Hepatocyte (in vitro differentiated cells): ENCODE results near the gene PPP1R1B. TPM values are rescaled to one million over a fixed set of nuclear protein-coding genes. Genes with fewer than 3 reads are reported as not detected.

Experiments
- DNase-seq: peaks from one replicate; pipeline ENCODE4 v3.0.0-alpha.2; 2016; ENCODE audit warnings: low spot score
- H2AFZ ChIP-seq: fragments of 200-600 bp; sonication (generic); 2 replicates; pipeline ENCODE4 v1.6.0; 2016; ENCODE audit warnings: antibody characterized with exemption, mild to moderate bottlenecking
- H3K27ac ChIP-seq: fragments of 200-600 bp; sonication (generic); 2 replicates; pipeline ENCODE4 v1.5.1; 2016; ENCODE audit warnings: mild to moderate bottlenecking
- H3K27me3 ChIP-seq: fragments of 200-600 bp; sonication (generic); 2 replicates; pipeline ENCODE4 v1.6.1; 2016
- H3K36me3 ChIP-seq: fragments of 200-600 bp; sonication (generic); replicated peaks from 2 replicates; pipeline ENCODE4 v1.5.1; 2016; ENCODE audit warnings: low read depth; ENCODE audit not compliant: insufficient read depth
- H3K4me1 ChIP-seq: fragments of 200-600 bp; sonication (generic); 2 replicates; pipeline ENCODE4 v1.5.1; 2016; ENCODE audit warnings: mild to moderate bottlenecking, moderate library complexity; ENCODE audit not compliant: insufficient read depth
- H3K4me2 ChIP-seq: fragments of 200-600 bp; sonication (generic); 2 replicates; pipeline ENCODE4 v1.6.0; 2016
- H3K4me3 ChIP-seq: fragments of 200-600 bp; sonication (generic); 2 replicates; pipeline ENCODE4 v1.5.1; 2016; ENCODE audit warnings: mild to moderate bottlenecking
- H3K79me2 ChIP-seq: fragments of 200-600 bp; sonication (generic); 2 replicates; pipeline ENCODE4 v1.6.0; 2017; ENCODE audit warnings: mild to moderate bottlenecking
- H3K9me2 ChIP-seq: fragments of 200-600 bp; sonication (generic); replicated peaks from 2 replicates; pipeline ENCODE4 v1.6.0; 2017; ENCODE audit warnings: mild to moderate bottlenecking; ENCODE audit not compliant: insufficient read depth
- H3K9me3 ChIP-seq: fragments of 200-600 bp; sonication (generic); 2 replicates; pipeline ENCODE4 v1.5.1; 2016; ENCODE audit warnings: low read depth, mild to moderate bottlenecking
- H4K20me1 ChIP-seq: fragments of 200-600 bp; sonication (generic); 2 replicates; pipeline ENCODE4 v1.6.0; 2016; ENCODE audit warnings: mild to moderate bottlenecking; ENCODE audit not compliant: insufficient read depth, poor library complexity, severe bottlenecking
- EZH2 ChIP-seq: fragments of 200-600 bp; sonication (generic); IDR thresholded peaks from 2 replicates; pipeline ENCODE4 v1.6.1; 2016; ENCODE audit warnings: antibody characterized with exemption, mild to moderate bottlenecking, borderline replicate concordance
- EZH2phosphoT487 ChIP-seq: fragments of 200-600 bp; sonication (generic); IDR thresholded peaks from one replicate; pipeline ENCODE4 v1.6.1; 2018; ENCODE audit warnings: antibody characterized with exemption, mild to moderate bottlenecking, low read depth, moderate library complexity; ENCODE audit not compliant: unreplicated experiment, severe bottlenecking
- WGBS: methylation state at CpG from one replicate; pipeline ENCODE4 v1.1.6; 2016; ENCODE audit warnings: low lambda C conversion rate; ENCODE audit errors: missing lambda C conversion rate; 5-methylcytosine and 5-hydroxymethylcytosine counted together
- polyA plus RNA-seq: library from polyadenylated mRNA; unstranded; fragments of >200 nt; fragmentation: Nextera tagmentation; extraction: Ambion mirVana; gene quantifications from 2 replicates; pipeline ENCODE4 v1.2.1, GENCODE V29; 2016
- total RNA-seq: library from RNA; depleted of rRNA; stranded (reverse); fragments of >200 nt; gene quantifications from 2 replicates; pipeline ENCODE4 v1.2.3, GENCODE V29; 2014
- TF ChIP-seq, protein P1 (sequence below): fragments of 200-600 bp; sonication (generic); IDR thresholded peaks from 2 replicates; pipeline ENCODE4 v1.5.1; 2016; ENCODE audit warnings: antibody characterized with exemption, mild to moderate bottlenecking; ENCODE audit not compliant: poor library complexity

Gene PPP1R1B
- total and polyA plus RNA-seq, 2 experiments from 2014 or later = 1.5 to 3.7 TPM

DNA sequence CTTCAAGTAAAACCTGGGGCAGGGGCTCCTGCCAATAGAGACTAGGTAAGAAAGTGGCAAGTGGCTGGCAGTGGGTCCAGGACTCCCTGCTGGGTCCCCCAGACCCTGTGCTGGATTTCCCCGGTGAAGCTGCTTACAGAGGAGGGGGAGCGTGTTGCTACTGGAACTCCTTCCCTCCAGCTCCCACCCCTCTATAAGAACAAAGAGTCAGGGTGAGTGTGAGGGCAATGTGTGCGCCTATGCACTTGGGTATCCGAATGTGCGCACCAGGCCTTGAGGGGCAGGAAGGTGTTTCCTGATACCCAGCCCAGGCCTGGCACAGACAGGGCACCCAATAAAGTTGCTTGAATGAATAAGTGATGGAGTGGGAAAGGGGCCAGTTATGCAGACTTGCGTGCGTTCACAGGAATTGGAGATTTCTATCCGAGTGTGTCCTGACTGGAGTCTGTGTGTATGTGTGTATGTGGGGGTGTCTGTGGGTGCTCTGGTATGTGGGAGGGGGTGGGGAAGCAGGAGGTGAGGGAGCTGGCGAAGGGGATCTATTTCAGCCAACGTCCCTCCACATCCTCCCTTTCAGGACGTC, 30.7 kb upstream of the PPP1R1B start:
- WGBS = 26% methylated on average over 8 of the region's 11 CpGs
- no peaks in the 10 kb centered on the region for H3K36me3 ChIP-seq
- no peaks in the 10 kb centered on the region for H3K79me2 ChIP-seq
- H3K9me3 ChIP-seq = no peaks in the 10 kb centered on the region
- no peak overlapping the region for H3K4me2 ChIP-seq
- H2AFZ ChIP-seq = no peak overlapping the region
- H3K4me1 ChIP-seq = no peaks in the 10 kb centered on the region
- DNase-seq = no peak
- peaks cover 93% of the 10 kb centered on the region for H3K27me3 ChIP-seq
- no peaks in the 10 kb centered on the region for H3K9me2 ChIP-seq
- TF ChIP-seq, protein P1, sequence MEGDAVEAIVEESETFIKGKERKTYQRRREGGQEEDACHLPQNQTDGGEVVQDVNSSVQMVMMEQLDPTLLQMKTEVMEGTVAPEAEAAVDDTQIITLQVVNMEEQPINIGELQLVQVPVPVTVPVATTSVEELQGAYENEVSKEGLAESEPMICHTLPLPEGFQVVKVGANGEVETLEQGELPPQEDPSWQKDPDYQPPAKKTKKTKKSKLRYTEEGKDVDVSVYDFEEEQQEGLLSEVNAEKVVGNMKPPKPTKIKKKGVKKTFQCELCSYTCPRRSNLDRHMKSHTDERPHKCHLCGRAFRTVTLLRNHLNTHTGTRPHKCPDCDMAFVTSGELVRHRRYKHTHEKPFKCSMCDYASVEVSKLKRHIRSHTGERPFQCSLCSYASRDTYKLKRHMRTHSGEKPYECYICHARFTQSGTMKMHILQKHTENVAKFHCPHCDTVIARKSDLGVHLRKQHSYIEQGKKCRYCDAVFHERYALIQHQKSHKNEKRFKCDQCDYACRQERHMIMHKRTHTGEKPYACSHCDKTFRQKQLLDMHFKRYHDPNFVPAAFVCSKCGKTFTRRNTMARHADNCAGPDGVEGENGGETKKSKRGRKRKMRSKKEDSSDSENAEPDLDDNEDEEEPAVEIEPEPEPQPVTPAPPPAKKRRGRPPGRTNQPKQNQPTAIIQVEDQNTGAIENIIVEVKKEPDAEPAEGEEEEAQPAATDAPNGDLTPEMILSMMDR = no peak
- no peak for TF ChIP-seq EZH2phosphoT487
- no peak for TF ChIP-seq EZH2
- H3K4me3 ChIP-seq = no peak overlapping the region
- H3K27ac ChIP-seq = no peak overlapping the region
- H4K20me1 ChIP-seq = no peaks in the 10 kb centered on the region

DNA sequence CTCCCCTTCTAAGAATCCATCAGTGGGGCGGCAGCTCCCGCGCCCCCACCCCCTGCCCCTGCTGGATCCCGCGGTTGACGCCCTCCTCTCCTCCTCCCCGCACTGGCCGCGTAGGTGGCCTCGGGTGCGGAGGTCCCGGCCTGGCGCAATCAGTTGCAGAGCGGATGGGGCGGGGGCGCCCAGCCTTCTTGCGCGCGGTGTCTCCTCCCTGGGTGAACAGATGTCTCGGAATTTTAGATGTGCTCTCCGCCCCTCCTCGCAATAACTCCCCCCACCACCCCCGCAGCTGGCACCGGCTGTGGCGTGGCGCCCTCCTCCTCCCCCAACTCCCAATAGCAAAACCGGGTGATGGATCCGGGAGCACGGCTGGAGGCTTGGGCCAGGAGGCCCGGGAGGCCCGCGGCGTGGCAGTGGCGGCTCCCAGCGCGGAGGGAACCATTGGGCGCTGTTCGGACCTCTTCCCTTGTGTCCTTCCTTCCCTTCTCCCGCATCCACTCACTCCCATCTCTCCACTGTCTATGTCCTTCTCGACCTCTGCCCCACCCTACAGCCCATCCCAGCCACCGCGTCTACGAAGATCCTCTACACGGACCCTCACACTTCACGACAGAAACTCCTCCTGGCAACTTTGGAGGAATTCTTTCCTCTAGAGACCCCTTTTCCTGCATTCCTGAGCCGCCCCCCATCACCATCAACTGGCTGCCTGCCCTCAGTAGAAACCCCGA, 30.0 kb upstream of the PPP1R1B start:
- Histone ChIP-seq H3K4me1 (no peaks in the 10 kb centered on the region), H3K79me2 (no peaks in the 10 kb centered on the region), H3K9me2 (no peaks in the 10 kb centered on the region), H3K9me3 (no peaks in the 10 kb centered on the region), H3K4me3 (no peak overlapping the region), H4K20me1 (no peaks in the 10 kb centered on the region), H3K36me3 (no peaks in the 10 kb centered on the region), H3K4me2 (no peak overlapping the region), H3K27ac (no peak overlapping the region), H3K27me3 (peaks cover 94% of the 10 kb centered on the region), H2AFZ (no peak overlapping the region)
- no peak for DNase-seq
- WGBS = 4% methylated on average over 33 of the region's 47 CpGs
- TF ChIP-seq, protein P1 = no peak
- TF ChIP-seq EZH2 (peak; percentile 79), EZH2phosphoT487 (peak; percentile 71)

DNA sequence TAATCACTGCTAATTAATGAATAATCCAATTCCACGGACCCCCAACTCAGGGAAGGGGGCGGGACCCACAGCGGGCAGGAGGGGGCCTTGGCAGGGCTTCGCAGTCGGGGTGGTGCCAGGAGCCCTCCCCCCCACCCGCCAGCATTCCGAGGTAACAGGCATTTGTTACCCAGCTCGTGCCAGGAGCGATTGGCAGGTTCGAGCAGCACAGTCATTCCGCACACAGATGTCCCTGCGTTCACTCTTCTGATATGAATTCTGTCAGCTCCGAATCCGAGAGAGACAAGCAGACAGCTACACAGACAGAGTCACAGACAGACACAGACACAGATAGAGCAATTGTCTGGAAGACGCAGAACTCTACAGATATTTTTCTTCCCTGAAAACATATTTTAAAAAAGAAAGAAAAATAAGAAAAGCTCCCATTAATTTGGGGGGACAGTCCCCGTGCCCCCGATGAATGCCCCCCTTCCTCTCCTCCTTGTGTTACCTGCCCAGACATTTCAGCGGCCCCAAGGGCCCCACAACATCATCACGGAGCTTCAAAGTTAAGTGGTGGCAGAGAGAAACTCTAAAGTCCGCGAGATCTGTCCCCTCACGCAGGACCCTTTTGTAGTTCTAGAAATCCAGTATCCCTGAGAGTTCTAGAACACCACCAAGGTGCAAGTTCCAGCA, 29.2 kb upstream of the PPP1R1B start:
- TF ChIP-seq, protein P1 = no peak
- no peak for TF ChIP-seq EZH2
- TF ChIP-seq EZH2phosphoT487 = no peak
- no peak for DNase-seq
- H3K27me3 ChIP-seq = peaks cover 96% of the 10 kb centered on the region
- no peak overlapping the region for H3K4me2 ChIP-seq
- H3K79me2 ChIP-seq = no peaks in the 10 kb centered on the region
- H3K4me1 ChIP-seq = no peaks in the 10 kb centered on the region
- H3K9me2 ChIP-seq = no peaks in the 10 kb centered on the region
- no peak overlapping the region for H3K27ac ChIP-seq
- no peak overlapping the region for H2AFZ ChIP-seq
- 24% methylated on average over 17 of the region's 22 CpGs for WGBS
- no peaks in the 10 kb centered on the region for H3K9me3 ChIP-seq
- no peaks in the 10 kb centered on the region for H4K20me1 ChIP-seq
- H3K4me3 ChIP-seq = no peak overlapping the region
- no peaks in the 10 kb centered on the region for H3K36me3 ChIP-seq
